Neural cell (in vitro differentiated cells): ENCODE results near the gene PEA15. TPM values are rescaled to one million over a fixed set of nuclear protein-coding genes. Genes with fewer than 3 reads are reported as not detected.
A peak's percentile ranks its signal among the peaks of the same experiment; 100 is the strongest.

Experiments
- H2AFZ ChIP-seq: fragments of 200-600, 300-800 bp; sonication (generic), shearing (Covaris generic); 2 replicates; pipeline ENCODE4 v1.6.0; 2014; ENCODE audit warnings: low read depth, mild to moderate bottlenecking, antibody characterized with exemption, low read length, moderate library complexity
- H3F3A ChIP-seq: fragments of 200-600 bp; shearing (Covaris generic); 2 replicates; pipeline ENCODE4 v1.6.1; 2016; ENCODE audit warnings: mild to moderate bottlenecking, moderate library complexity, mixed read lengths, antibody characterized with exemption, low read length; ENCODE audit not compliant: insufficient read depth, poor library complexity, severe bottlenecking
- H3K27ac ChIP-seq: fragments of 200-600, 300-800 bp; sonication (generic), shearing (Covaris generic); 2 replicates; pipeline ENCODE4 v1.5.1; 2014; ENCODE audit warnings: mild to moderate bottlenecking, low read length, moderate library complexity
- H3K27me3 ChIP-seq: fragments of 300-800, 200-600 bp; sonication (generic), shearing (Covaris generic); 2 replicates; pipeline ENCODE4 v1.6.0; 2014; ENCODE audit warnings: mild to moderate bottlenecking, low read depth, low read length, moderate library complexity; ENCODE audit not compliant: insufficient read depth
- H3K36me3 ChIP-seq: fragments of 300-800, 200-600 bp; sonication (generic), shearing (Covaris generic); 2 replicates; pipeline ENCODE4 v1.5.1; 2014; ENCODE audit warnings: mild to moderate bottlenecking, antibody characterized with exemption, low read length, moderate library complexity; ENCODE audit not compliant: insufficient read depth
- H3K4me2 ChIP-seq: fragments of 300-800, 200-600 bp; sonication (generic), shearing (Covaris generic); 2 replicates; pipeline ENCODE4 v1.6.0; 2014; ENCODE audit warnings: mild to moderate bottlenecking, low read length
- H3K4me3 ChIP-seq: fragments of 300-800, 200-600 bp; sonication (generic), shearing (Covaris generic); 2 replicates; pipeline ENCODE4 v1.5.1; 2014; ENCODE audit warnings: mild to moderate bottlenecking, low read length, moderate library complexity
- H3K79me2 ChIP-seq: fragments of 200-600 bp; shearing (Covaris generic); replicated peaks from 2 replicates; pipeline ENCODE4 v1.6.0; 2014; ENCODE audit warnings: mild to moderate bottlenecking, low read length, moderate library complexity; ENCODE audit not compliant: insufficient read depth
- H3K9ac ChIP-seq: fragments of 300-800, 200-600 bp; sonication (generic), shearing (Covaris generic); 2 replicates; pipeline ENCODE4 v1.6.1; 2016; ENCODE audit warnings: mild to moderate bottlenecking, low read length, mixed read lengths
- H3K9me2 ChIP-seq: fragments of 200-600 bp; shearing (Covaris generic); 2 replicates; pipeline ENCODE4 v1.6.1; 2016; ENCODE audit warnings: mild to moderate bottlenecking, low read length, mixed read lengths; ENCODE audit not compliant: insufficient read depth
- H3K9me3 ChIP-seq: fragments of 200-600, 300-800 bp; sonication (generic), shearing (Covaris generic); 2 replicates; pipeline ENCODE4 v1.6.1; 2016; ENCODE audit warnings: mild to moderate bottlenecking, mixed run types, low read length, moderate library complexity, mixed read lengths
- H4K20me1 ChIP-seq: fragments of 200-600 bp; shearing (Covaris generic); 2 replicates; pipeline ENCODE4 v1.6.1; 2016; ENCODE audit warnings: mild to moderate bottlenecking, mixed run types; ENCODE audit not compliant: insufficient read depth
- CTCF ChIP-seq: fragments of 450-650 bp; IDR thresholded peaks from 2 replicates; pipeline ENCODE4 v1.5.1; 2014; ENCODE audit warnings: antibody characterized with exemption, mild to moderate bottlenecking, moderate library complexity; ENCODE audit not compliant: poor library complexity, severe bottlenecking
- EP300 ChIP-seq: fragments of 450-650 bp; conservative IDR thresholded peaks from 2 replicates; pipeline ENCODE4 v1.6.1; 2014; ENCODE audit warnings: antibody characterized with exemption, mild to moderate bottlenecking, moderate library complexity; ENCODE audit not compliant: poor library complexity, severe bottlenecking
- EZH2 ChIP-seq: fragments of 200-600, 300-800 bp; shearing (Covaris generic), sonication (generic); IDR thresholded peaks from 2 replicates; pipeline ENCODE4 v1.6.1; 2014; ENCODE audit warnings: antibody characterized with exemption, low read length, borderline replicate concordance, mild to moderate bottlenecking; ENCODE audit not compliant: insufficient read depth, poor library complexity, severe bottlenecking
- MXI1 ChIP-seq: fragments of 450-650 bp; conservative IDR thresholded peaks from 2 replicates; pipeline ENCODE4 v1.6.1; 2014; ENCODE audit warnings: antibody characterized with exemption, mild to moderate bottlenecking; ENCODE audit not compliant: poor library complexity, severe bottlenecking
- POLR2AphosphoS5 ChIP-seq: IDR thresholded peaks from 2 replicates; pipeline ENCODE4 v1.6.1; 2012
- RAD21 ChIP-seq: fragments of 450-650 bp; conservative IDR thresholded peaks from 2 replicates; pipeline ENCODE4 v1.6.1; 2014; ENCODE audit warnings: antibody characterized with exemption, mild to moderate bottlenecking, moderate library complexity
- REST ChIP-seq: IDR thresholded peaks from 2 replicates; pipeline ENCODE4 v1.6.1; 2012; ENCODE audit warnings: borderline replicate concordance
- SMC3 ChIP-seq: fragments of 450-650 bp; conservative IDR thresholded peaks from 2 replicates; pipeline ENCODE4 v1.6.1; 2014; ENCODE audit warnings: antibody characterized with exemption, mild to moderate bottlenecking, moderate library complexity; ENCODE audit not compliant: poor library complexity
- TAF1 ChIP-seq: IDR thresholded peaks from 2 replicates; pipeline ENCODE4 v1.6.1; 2012; ENCODE audit warnings: low read depth
- polyA plus RNA-seq: library from polyadenylated mRNA; depleted of rRNA; stranded (reverse); fragments of >200 nt; gene quantifications from 2 replicates; pipeline ENCODE4 v1.2.3, GENCODE V29; 2014

The PEA15 gene
- polyA plus RNA-seq, 1 donor from 2014 or later: 46.4 TPM

GRCh38 chr1:160192234-160192633, 12.9 kb upstream of the PEA15 start:
- TF ChIP-seq POLR2AphosphoS5: no peak
- TF ChIP-seq TAF1: no peak
- TF ChIP-seq SMC3: no peak
- TF ChIP-seq EP300: no peak
- TF ChIP-seq EZH2: no peak
- TF ChIP-seq CTCF: no peak
- TF ChIP-seq MXI1: no peak
- TF ChIP-seq REST: no peak
- TF ChIP-seq RAD21: no peak

GRCh38 chr1:160193091-160193819, 11.9 kb upstream of the PEA15 start:
- Histone ChIP-seq H3K79me2 (no peaks in the 10 kb centered on the region), H3K4me2 (no peak overlapping the region), H3F3A (no peaks in the 10 kb centered on the region), H3K27ac (no peak overlapping the region), H3K4me3 (no peak overlapping the region), H4K20me1 (no peaks in the 10 kb centered on the region), H3K27me3 (no peaks in the 10 kb centered on the region), H3K9me2 (no peaks in the 10 kb centered on the region), H3K9me3 (no peaks in the 10 kb centered on the region), H3K36me3 (no peaks in the 10 kb centered on the region), H3K9ac (peak overlapping the region; percentile 5), H2AFZ (no peak overlapping the region)
- TF ChIP-seq CTCF (peak; percentile 97), MXI1 (peak; percentile 14), RAD21 (peak; percentile 93), REST (no peak), TAF1 (no peak), EZH2 (no peak), POLR2AphosphoS5 (no peak), SMC3 (peak; percentile 94)

More at GRCh38 chr1:160192234-160192633, 12.9 kb upstream of the PEA15 start:
- no peaks in the 10 kb centered on the region for H3K36me3 ChIP-seq
- H3K4me2 ChIP-seq: no peak overlapping the region
- H3K9ac ChIP-seq: no peak overlapping the region
- H3K27ac ChIP-seq: no peak overlapping the region
- H3K9me3 ChIP-seq: no peaks in the 10 kb centered on the region
- H3F3A ChIP-seq: no peaks in the 10 kb centered on the region
- H3K79me2 ChIP-seq: no peaks in the 10 kb centered on the region
- no peaks in the 10 kb centered on the region for H3K27me3 ChIP-seq
- no peaks in the 10 kb centered on the region for H3K9me2 ChIP-seq
- H4K20me1 ChIP-seq: no peaks in the 10 kb centered on the region
- no peak overlapping the region for H3K4me3 ChIP-seq
- H2AFZ ChIP-seq: no peak overlapping the region
